Chondrocyte (in vitro differentiated cells): ENCODE data around the gene MFAP5. TPM values are rescaled to one million over a fixed set of nuclear protein-coding genes. Genes with fewer than 3 reads are reported as not detected.

Experiments used
- DNase-seq: peaks from one replicate; pipeline ENCODE4 v3.0.0; 2021; ENCODE audit warnings: mixed read lengths, low spot score
- H3K27ac Mint-ChIP-seq: one replicate; pipeline ENCODE4 v1.8.0; 2021; ENCODE audit warnings: mild to moderate bottlenecking, moderate library complexity, mixed read lengths; ENCODE audit not compliant: unreplicated experiment
- H3K27me3 Mint-ChIP-seq: 2 replicates; pipeline ENCODE4 v1.8.0; 2021; ENCODE audit warnings: low read depth, mixed read lengths
- H3K36me3 Mint-ChIP-seq: 2 replicates; pipeline ENCODE4 v1.8.0; 2021; ENCODE audit warnings: low read depth, mixed read lengths
- H3K4me1 Mint-ChIP-seq: 2 replicates; pipeline ENCODE4 v1.8.0; 2021; ENCODE audit warnings: low read depth, mild to moderate bottlenecking, mixed read lengths
- H3K4me3 Mint-ChIP-seq: one replicate; pipeline ENCODE4 v1.8.0; 2021; ENCODE audit warnings: mild to moderate bottlenecking, moderate library complexity, mixed read lengths; ENCODE audit not compliant: unreplicated experiment
- H3K9me3 Mint-ChIP-seq: 2 replicates; pipeline ENCODE4 v1.8.0; 2021; ENCODE audit warnings: low read depth, mixed read lengths
- CTCF ChIP-seq: fragments of 200-600 bp; sonication (generic); IDR thresholded peaks from 2 replicates; pipeline ENCODE4 v1.5.0; 2021; ENCODE audit warnings: antibody characterized with exemption, mild to moderate bottlenecking, moderate library complexity
- total RNA-seq: library from RNA; stranded (reverse); gene quantifications from 3 replicates; pipeline ENCODE4 v1.2.1, GENCODE V29; 2021

Gene MFAP5
- total RNA-seq, 1 donor from 2014 or later: 40.2 TPM

GRCh38 chr12:8648576-8649205 is 13.9 kb downstream of the MFAP5 start:
- H3K36me3 Mint-ChIP-seq: peaks cover 8% of the 10 kb centered on the region
- H3K27me3 Mint-ChIP-seq: peaks cover 3% of the 10 kb centered on the region
- TF ChIP-seq CTCF: no peak
- no peaks in the 10 kb centered on the region for H3K9me3 Mint-ChIP-seq
- DNase-seq: no peak
- no peak overlapping the region for H3K27ac Mint-ChIP-seq
- no peak overlapping the region for H3K4me3 Mint-ChIP-seq
- H3K4me1 Mint-ChIP-seq: peaks cover 3% of the 10 kb centered on the region

GRCh38 chr12:8647968-8648367 is 14.7 kb downstream of the MFAP5 start:
- peaks cover 5% of the 10 kb centered on the region for H3K36me3 Mint-ChIP-seq
- no peak for DNase-seq
- no peaks in the 10 kb centered on the region for H3K27me3 Mint-ChIP-seq
- no peak for TF ChIP-seq CTCF
- H3K9me3 Mint-ChIP-seq: no peaks in the 10 kb centered on the region
- H3K4me1 Mint-ChIP-seq: peaks cover 3% of the 10 kb centered on the region
- no peak overlapping the region for H3K4me3 Mint-ChIP-seq
- no peak overlapping the region for H3K27ac Mint-ChIP-seq

GRCh38 chr12:8644345-8645248 is 18.0 kb downstream of the MFAP5 start:
- no peak overlapping the region for H3K4me3 Mint-ChIP-seq
- peaks cover 4% of the 10 kb centered on the region for H3K36me3 Mint-ChIP-seq
- DNase-seq: no peak
- no peak overlapping the region for H3K27ac Mint-ChIP-seq
- no peaks in the 10 kb centered on the region for H3K27me3 Mint-ChIP-seq
- TF ChIP-seq CTCF: no peak
- H3K9me3 Mint-ChIP-seq: no peaks in the 10 kb centered on the region
- peaks cover 3% of the 10 kb centered on the region for H3K4me1 Mint-ChIP-seq

- Mint-ChIP-seq H3K4me3 (no peak overlapping the region), H3K27ac (no peak overlapping the region), H3K27me3 (no peaks in the 10 kb centered on the region), H3K4me1 (peaks cover 3% of the 10 kb centered on the region), H3K36me3 (peaks cover 1% of the 10 kb centered on the region), H3K9me3 (no peaks in the 10 kb centered on the region)
- TF ChIP-seq CTCF: no peak
- DNase-seq: no peak
Observed at GRCh38 chr12:8642775-8643174, 19.9 kb downstream of the MFAP5 start.

- Mint-ChIP-seq H3K9me3 (no peaks in the 10 kb centered on the region), H3K27me3 (no peaks in the 10 kb centered on the region), H3K4me3 (no peak overlapping the region), H3K4me1 (peaks cover 3% of the 10 kb centered on the region), H3K36me3 (no peaks in the 10 kb centered on the region), H3K27ac (no peak overlapping the region)
- no peak for DNase-seq
- TF ChIP-seq CTCF: no peak
Observed at GRCh38 chr12:8639936-8640335, 22.7 kb downstream of the MFAP5 start.
